Measurements from ENCODE around the gene REXO4.

DNA sequence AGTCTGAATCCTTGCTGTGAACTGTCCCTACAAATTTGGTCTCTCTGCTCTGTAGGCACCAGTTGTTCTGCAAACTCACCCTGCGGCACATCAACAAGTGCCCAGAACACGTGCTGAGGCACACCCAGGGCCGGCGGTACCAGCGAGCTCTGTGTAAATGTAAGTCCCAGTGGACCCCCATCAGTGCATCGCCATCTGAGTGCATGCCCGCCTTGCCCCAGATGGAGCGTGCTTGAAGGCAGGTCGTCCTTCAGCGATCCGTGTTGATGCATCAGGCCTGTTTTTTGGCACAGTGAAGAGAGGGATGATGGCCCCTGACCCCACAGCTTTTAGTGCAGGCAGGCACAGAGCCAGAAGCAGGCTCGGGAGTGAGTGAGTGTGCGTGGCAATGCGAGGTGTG, 60.2 kb downstream of the REXO4 start:
- TF ChIP-seq, protein P1, sequence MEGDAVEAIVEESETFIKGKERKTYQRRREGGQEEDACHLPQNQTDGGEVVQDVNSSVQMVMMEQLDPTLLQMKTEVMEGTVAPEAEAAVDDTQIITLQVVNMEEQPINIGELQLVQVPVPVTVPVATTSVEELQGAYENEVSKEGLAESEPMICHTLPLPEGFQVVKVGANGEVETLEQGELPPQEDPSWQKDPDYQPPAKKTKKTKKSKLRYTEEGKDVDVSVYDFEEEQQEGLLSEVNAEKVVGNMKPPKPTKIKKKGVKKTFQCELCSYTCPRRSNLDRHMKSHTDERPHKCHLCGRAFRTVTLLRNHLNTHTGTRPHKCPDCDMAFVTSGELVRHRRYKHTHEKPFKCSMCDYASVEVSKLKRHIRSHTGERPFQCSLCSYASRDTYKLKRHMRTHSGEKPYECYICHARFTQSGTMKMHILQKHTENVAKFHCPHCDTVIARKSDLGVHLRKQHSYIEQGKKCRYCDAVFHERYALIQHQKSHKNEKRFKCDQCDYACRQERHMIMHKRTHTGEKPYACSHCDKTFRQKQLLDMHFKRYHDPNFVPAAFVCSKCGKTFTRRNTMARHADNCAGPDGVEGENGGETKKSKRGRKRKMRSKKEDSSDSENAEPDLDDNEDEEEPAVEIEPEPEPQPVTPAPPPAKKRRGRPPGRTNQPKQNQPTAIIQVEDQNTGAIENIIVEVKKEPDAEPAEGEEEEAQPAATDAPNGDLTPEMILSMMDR (IDR thresholded peaks at IDR 0.05) = no peak
- TF ChIP-seq EP300 (IDR thresholded peaks at IDR 0.05) = no peak
- no peak for TF ChIP-seq POLR2AphosphoS5 (IDR thresholded peaks at IDR 0.05)
- no peak for TF ChIP-seq POLR2A (IDR thresholded peaks at IDR 0.05)

Data from suprapubic skin (tissue), 4 donors.